NCI-H82 treated with DMSO at 0.1 percent for 48 hours (cell line): ENCODE data around the gene ANKRD35.

Source experiments
- DNase-seq: peaks from one replicate; lab custom pipeline; 2025; ENCODE audit not compliant: unreplicated experiment; lab: John Stamatoyannopoulos, UW

The ANKRD35 gene

GRCh38 chr1:145893306-145894055, 7.8 kb upstream of the ANKRD35 start:
- no peak for DNase-seq

GRCh38 chr1:145892486-145893087, 6.9 kb upstream of the ANKRD35 start:
- DNase-seq = no peak

- peak; percentile 91 for DNase-seq
These were observed 6.2 kb upstream of the ANKRD35 start for GRCh38 chr1:145891587-145892485.

- no peak for DNase-seq
These were observed 5.5 kb upstream of the ANKRD35 start for GRCh38 chr1:145891143-145891542.

- no peak for DNase-seq
These were observed 4.1 kb upstream of the ANKRD35 start for GRCh38 chr1:145889722-145890121.

GRCh38 chr1:145887631-145888030, 2.0 kb upstream of the ANKRD35 start:
- no peak for DNase-seq

- no peak for DNase-seq
These were observed 1.1 kb upstream of the ANKRD35 start for GRCh38 chr1:145886816-145887215.

GRCh38 chr1:145886390-145886789, 724 bp upstream of the ANKRD35 start:
- no peak for DNase-seq

GRCh38 chr1:145884675-145885074, 991 bp downstream of the ANKRD35 start:
- DNase-seq = no peak

- no peak for DNase-seq
These were observed 5.9 kb downstream of the ANKRD35 start for GRCh38 chr1:145879775-145880174.

GRCh38 chr1:145878724-145879123, 6.9 kb downstream of the ANKRD35 start:
- DNase-seq = no peak

- no peak for DNase-seq
These were observed 7.7 kb downstream of the ANKRD35 start for GRCh38 chr1:145877923-145878486.

GRCh38 chr1:145874646-145875045, 11.0 kb downstream of the ANKRD35 start:
- DNase-seq = no peak

GRCh38 chr1:145871994-145872924, 13.4 kb downstream of the ANKRD35 start:
- DNase-seq = no peak

GRCh38 chr1:145868232-145868631, 17.4 kb downstream of the ANKRD35 start:
- no peak for DNase-seq

- no peak for DNase-seq
These were observed 22.2 kb downstream of the ANKRD35 start for GRCh38 chr1:145863282-145864018.

- peak; percentile 84 for DNase-seq
These were observed 26.1 kb downstream of the ANKRD35 start for GRCh38 chr1:145859491-145860023.

GRCh38 chr1:145858901-145859490, 26.7 kb downstream of the ANKRD35 start, which contains the start of gene PIAS3:
Gene PIAS3, minus strand, starts transcription at chr1:145859081. Its CDS starts 91 bp downstream, at chr1:145858990.
- peak; percentile 87 for DNase-seq
